Left ventricle myocardium inferior (tissue), 1 donor: ENCODE data around the gene NHERF1. TPM values are rescaled to one million over a fixed set of nuclear protein-coding genes. Genes with fewer than 3 reads are reported as not detected.

Experiments used
- DNase-seq: peaks from one replicate; pipeline ENCODE4 v3.0.0-alpha.2; 2020
- H3K27ac ChIP-seq: fragments of 200-600 bp; replicated peaks from 2 replicates; pipeline ENCODE4 v1.8.0; 2021
- H3K27me3 ChIP-seq: fragments of 200-600 bp; 2 replicates; pipeline ENCODE4 v1.8.0; 2021; ENCODE audit warnings: low read depth
- H3K36me3 ChIP-seq: fragments of 200-600 bp; 2 replicates; pipeline ENCODE4 v1.8.0; 2021
- H3K4me1 ChIP-seq: fragments of 200-600 bp; 2 replicates; pipeline ENCODE4 v1.8.0; 2021
- H3K4me3 ChIP-seq: fragments of 200-600 bp; 2 replicates; pipeline ENCODE4 v1.8.0; 2021; ENCODE audit warnings: mild to moderate bottlenecking, moderate library complexity
- H3K9me3 ChIP-seq: fragments of 200-600 bp; replicated peaks from 2 replicates; pipeline ENCODE4 v1.8.0; 2021
- intact Hi-C: fragments of 100-400 bp; cut with micrococcal nuclease; formaldehyde crosslinking; loops from one replicate; pipeline ENCODE4 v1.11.0; 2022
- total RNA-seq: library from RNA; stranded (reverse); fragmentation: NEBNext Ultra II Directional; extraction: Animal tissue kit (Norgen Biotek cat#: 25700); gene quantifications from one replicate; pipeline ENCODE4 v1.2.1, GENCODE V29; 2021
- TF ChIP-seq, protein P1 (sequence below): fragments of 200-600 bp; IDR thresholded peaks from 2 replicates; pipeline ENCODE4 v1.8.0; 2021; ENCODE audit warnings: antibody characterized with exemption, mild to moderate bottlenecking, borderline replicate concordance
- donor health status: DM: no; HTN: yes; CAD: no; lungs with severe emphysema.

NHERF1 gene
- total RNA-seq, 1 donor from 2014 or later, result 11.3 TPM

DNA sequence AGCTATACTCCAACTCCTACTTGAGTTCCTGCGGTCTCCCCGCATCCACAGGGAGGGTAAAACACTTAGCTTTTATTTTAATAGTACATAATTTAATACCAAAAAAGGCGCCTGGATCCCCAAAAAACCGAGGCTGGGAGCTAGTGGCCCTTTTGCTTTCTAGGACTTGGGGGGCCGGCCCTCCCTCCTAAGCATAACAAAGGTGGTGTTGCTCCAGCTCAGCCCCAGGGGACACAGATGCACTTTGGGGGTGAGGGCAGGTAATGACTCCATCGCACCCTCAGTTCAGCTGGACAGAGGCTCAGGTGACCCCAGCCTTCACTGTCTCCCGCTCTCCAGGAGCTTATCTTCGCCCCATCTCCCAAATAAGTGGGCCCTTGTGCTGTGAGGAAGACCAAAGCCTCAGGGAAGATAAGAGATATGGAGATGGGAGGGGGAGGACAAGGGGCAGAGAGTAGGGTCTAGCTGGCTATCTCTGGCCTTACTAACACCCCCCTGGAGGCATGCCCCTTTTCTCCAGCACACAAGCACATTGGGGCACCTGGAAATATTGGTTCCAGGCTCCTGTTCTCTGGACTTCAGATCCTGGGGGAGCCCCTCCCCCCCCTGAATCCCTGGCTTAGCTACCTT is 2.8 kb upstream of the NHERF1 start:
- Histone ChIP-seq H3K36me3 (no peaks in the 10 kb centered on the region), H3K9me3 (no peaks in the 10 kb centered on the region), H3K27ac (peak overlapping the region; percentile 87), H3K4me3 (peak overlapping the region; percentile 58), H3K4me1 (peaks cover 65% of the 10 kb centered on the region), H3K27me3 (peaks cover 12% of the 10 kb centered on the region)
- DNase-seq, result peak; percentile 3
- intact Hi-C loops, result no loop called here
- TF ChIP-seq, protein P1, sequence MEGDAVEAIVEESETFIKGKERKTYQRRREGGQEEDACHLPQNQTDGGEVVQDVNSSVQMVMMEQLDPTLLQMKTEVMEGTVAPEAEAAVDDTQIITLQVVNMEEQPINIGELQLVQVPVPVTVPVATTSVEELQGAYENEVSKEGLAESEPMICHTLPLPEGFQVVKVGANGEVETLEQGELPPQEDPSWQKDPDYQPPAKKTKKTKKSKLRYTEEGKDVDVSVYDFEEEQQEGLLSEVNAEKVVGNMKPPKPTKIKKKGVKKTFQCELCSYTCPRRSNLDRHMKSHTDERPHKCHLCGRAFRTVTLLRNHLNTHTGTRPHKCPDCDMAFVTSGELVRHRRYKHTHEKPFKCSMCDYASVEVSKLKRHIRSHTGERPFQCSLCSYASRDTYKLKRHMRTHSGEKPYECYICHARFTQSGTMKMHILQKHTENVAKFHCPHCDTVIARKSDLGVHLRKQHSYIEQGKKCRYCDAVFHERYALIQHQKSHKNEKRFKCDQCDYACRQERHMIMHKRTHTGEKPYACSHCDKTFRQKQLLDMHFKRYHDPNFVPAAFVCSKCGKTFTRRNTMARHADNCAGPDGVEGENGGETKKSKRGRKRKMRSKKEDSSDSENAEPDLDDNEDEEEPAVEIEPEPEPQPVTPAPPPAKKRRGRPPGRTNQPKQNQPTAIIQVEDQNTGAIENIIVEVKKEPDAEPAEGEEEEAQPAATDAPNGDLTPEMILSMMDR, result no peak

DNA sequence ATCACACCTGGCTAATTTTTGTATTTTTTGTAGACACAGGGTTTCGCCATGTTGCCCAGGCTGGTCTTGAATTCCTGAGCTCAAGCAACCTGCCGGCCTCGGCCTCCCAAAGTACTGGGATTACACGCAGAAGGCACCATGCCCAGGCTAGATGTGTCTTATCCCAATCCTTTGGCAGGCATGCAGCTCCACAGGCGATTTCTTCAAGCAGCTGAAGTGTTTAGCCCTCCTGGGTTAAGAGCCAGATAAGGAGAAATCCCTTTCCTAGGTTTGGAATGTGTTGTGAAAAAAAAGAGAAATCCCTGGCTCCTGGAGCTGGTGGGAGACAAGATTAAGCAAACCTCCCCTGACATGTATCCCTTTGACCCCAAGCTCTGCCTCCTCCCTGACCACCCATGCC is 2.1 kb upstream of the NHERF1 start:
- Histone ChIP-seq H3K27me3 (peaks cover 5% of the 10 kb centered on the region), H3K4me1 (peaks cover 72% of the 10 kb centered on the region), H3K27ac (peak overlapping the region; percentile 87), H3K4me3 (no peak overlapping the region), H3K36me3 (no peaks in the 10 kb centered on the region), H3K9me3 (no peaks in the 10 kb centered on the region)
- DNase-seq, result peak; percentile 2
- intact Hi-C loops, result no loop called here
- TF ChIP-seq, protein P1, result no peak

DNA sequence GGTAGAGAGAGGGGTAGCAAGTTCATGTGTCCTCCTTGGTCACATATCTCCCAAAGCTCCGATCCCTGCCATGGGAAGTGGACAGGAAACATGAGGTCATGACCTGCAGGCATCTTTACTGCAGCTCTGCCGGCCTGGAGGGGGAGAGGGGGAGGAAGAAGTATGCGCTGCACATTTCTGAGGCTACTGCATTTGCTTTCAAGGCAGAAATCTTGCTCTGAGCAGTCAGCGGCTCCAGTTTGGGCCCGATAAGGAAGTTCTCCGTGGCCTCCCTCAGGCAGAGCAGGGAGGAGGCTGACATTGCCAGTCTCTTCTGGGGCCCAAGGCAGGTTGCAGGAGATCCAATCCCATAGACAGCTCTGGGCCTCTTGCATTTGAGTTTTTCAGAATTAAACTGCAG is 1.5 kb upstream of the NHERF1 start:
- Histone ChIP-seq H3K27ac (peak overlapping the region; percentile 87), H3K9me3 (no peaks in the 10 kb centered on the region), H3K4me3 (no peak overlapping the region), H3K27me3 (no peaks in the 10 kb centered on the region), H3K36me3 (no peaks in the 10 kb centered on the region), H3K4me1 (peaks cover 74% of the 10 kb centered on the region)
- TF ChIP-seq, protein P1, result no peak
- intact Hi-C loops, result no loop called here
- peak; percentile 18 for DNase-seq

DNA sequence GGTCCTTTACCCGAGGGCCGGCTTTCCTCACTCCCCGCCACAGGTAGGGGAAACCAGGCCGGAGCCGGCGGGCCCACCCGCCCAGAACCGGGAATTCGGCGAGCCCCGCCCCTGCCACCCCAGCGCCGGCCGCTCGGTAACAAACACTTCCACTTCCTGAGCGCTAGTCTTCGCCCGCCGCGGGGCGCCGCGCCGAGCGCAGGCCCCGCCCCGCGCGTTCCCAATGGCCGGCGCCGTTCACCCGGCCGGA is 224 bp upstream of the NHERF1 start:
- H3K27me3 ChIP-seq, result no peaks in the 10 kb centered on the region
- peak overlapping the region; percentile 87 for H3K4me3 ChIP-seq
- H3K27ac ChIP-seq, result peak overlapping the region; percentile 87
- peaks cover 84% of the 10 kb centered on the region for H3K4me1 ChIP-seq
- H3K36me3 ChIP-seq, result no peaks in the 10 kb centered on the region
- H3K9me3 ChIP-seq, result no peaks in the 10 kb centered on the region
- DNase-seq, result no peak
- intact Hi-C loops, result loop anchor here (2.0 kb wide), 1 partner anchor 29 kb away; the partner anchor contains the start of gene NAT9
- TF ChIP-seq, protein P1, result peak; percentile 40

DNA sequence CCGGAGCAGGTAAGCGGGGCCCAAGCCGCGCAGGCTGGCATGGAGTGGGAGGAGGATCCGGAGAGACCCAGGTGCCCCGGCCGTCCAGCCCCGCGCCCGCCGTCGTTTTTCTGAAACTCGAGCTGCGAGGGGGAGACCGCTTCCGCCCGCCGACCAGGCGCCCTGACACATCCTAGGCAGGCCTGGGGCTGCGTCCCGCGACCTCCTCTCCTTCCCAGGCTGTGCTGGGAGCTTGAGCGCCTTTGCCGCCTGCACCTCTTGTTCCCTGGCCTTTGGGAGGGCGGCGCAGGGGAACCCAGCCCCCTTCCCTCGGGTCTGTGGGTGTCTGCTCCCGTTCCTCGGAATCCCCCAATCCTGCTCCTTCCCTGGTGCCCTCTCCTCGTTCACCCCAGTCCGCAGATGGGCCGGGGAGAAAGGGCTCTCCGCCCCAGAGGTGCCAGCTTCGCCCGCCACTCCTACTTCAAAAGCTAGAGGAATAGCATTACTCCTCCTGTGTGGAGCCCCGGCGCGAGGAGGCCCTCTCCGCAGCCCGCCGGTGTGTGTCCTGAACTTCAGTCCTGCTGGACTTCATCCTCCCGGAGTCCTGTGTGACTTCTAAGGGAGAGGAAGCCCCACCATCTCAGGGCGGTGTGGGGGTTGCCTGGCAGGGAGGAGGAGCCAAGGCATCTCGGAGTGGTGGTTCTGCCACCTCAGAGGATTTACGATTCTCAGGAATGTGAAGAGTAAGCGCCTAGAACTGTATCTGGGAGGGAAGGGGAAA is 1.0 kb downstream of the NHERF1 start:
- DNase-seq, result no peak

More for the DNA sequence above, 1.0 kb downstream of the NHERF1 start:
- intact Hi-C loops, result loop anchor here (2.0 kb wide), 1 partner anchor 27 kb away; the partner anchor contains the start of gene NAT9
- no peaks in the 10 kb centered on the region for H3K27me3 ChIP-seq
- H3K9me3 ChIP-seq, result no peaks in the 10 kb centered on the region
- no peaks in the 10 kb centered on the region for H3K36me3 ChIP-seq
- H3K27ac ChIP-seq, result peak overlapping the region; percentile 87
- H3K4me3 ChIP-seq, result peak overlapping the region; percentile 87
- H3K4me1 ChIP-seq, result peaks cover 81% of the 10 kb centered on the region
- TF ChIP-seq, protein P1, result peak; percentile 2
